Adrenal gland (tissue), 12 donors: ENCODE measurements around the gene OR10Z1. TPM values are rescaled to one million over a fixed set of nuclear protein-coding genes. Genes with fewer than 3 reads are reported as not detected.

Source experiments
- DNase-seq, 7 donors: peaks; one replicate each; pipeline ENCODE4 v3.0.0-alpha.2; 2019 to 2020
- H3K27ac ChIP-seq, 5 donors: fragments of 200-600 bp; sonication (generic) in 4 of 5; 1 replicate in 3 of 5; 2 replicates in 2 of 5; pipeline versions ENCODE4 v1.5.1 to v1.8.0; 2016 to 2020; ENCODE audit warnings: mild to moderate bottlenecking in 1 of 5
- H3K27me3 ChIP-seq: fragments of 200-600 bp; 2 replicates; pipeline ENCODE4 v1.8.0; 2021
- H3K36me3 ChIP-seq, 2 donors: fragments of 200-600 bp; replicated peaks in 1 of 2; 1 replicate in 1 of 2; 2 replicates in 1 of 2; pipeline versions ENCODE4 v1.5.1 to v1.8.0; 2018 to 2022
- H3K4me1 ChIP-seq, 2 donors: fragments of 200-600 bp; replicated peaks in 1 of 2; 1 replicate in 1 of 2; 2 replicates in 1 of 2; pipeline versions ENCODE4 v1.5.1 to v1.8.0; 2018 to 2021
- H3K4me3 ChIP-seq, 4 donors: fragments of 200-600 bp; sonication (generic) in 3 of 4; one replicate each; pipeline ENCODE4 v1.5.1; 2016 to 2018
- H3K9me3 ChIP-seq, 3 donors: fragments of 200-600 bp; sonication (generic) in 1 of 3; replicated peaks in 1 of 3; 1 replicate in 2 of 3; 2 replicates in 1 of 3; pipeline versions ENCODE4 v1.5.1 to v1.8.0; 2016 to 2021
- POLR2A ChIP-seq, 2 donors: fragments of 450-650 bp; IDR thresholded peaks; one replicate each; pipeline ENCODE4 v1.6.1; 2017; ENCODE audit warnings: antibody characterized with exemption in 2 of 2, mild to moderate bottlenecking in 2 of 2, moderate library complexity in 1 of 2
- WGBS, 4 donors: extraction: QIAGEN DNeasy Blood & Tissue Kit in 2 of 4; methylation state at CpG; one replicate each; pipeline versions ENCODE4 v1.1.5 to v1.1.7; 2013 to 2017; 5-methylcytosine and 5-hydroxymethylcytosine counted together
- intact Hi-C, 2 donors: fragments of 100-400 bp; cut with DNase I; formaldehyde crosslinking; loops; one replicate each; pipeline versions ENCODE4 v1.14.1 to v1.15.0; 2022 to 2023
- polyA plus RNA-seq, 3 donors: library from polyadenylated mRNA; stranded (reverse); fragments of 200-250 nt in 2 of 3; fragments of 350-450 nt in 1 of 3; fragmentation: Illumina TruSeq in 1 of 3; extraction: RNeasy Lipid Tissue Mini Kit (QIAGEN cat#74804) in 1 of 3; gene quantifications; one replicate each; pipeline ENCODE4 v1.2.3, GENCODE V29; 2013 to 2014
- total RNA-seq, 9 donors: library from RNA; depleted of rRNA in 4 of 9; stranded (reverse); fragments of >200 nt in 4 of 9; fragments of 120-200 nt in 1 of 9; fragmentation: NEBNext Ultra II Directional in 1 of 9; extraction: Animal tissue kit (Norgen Biotek cat#: 25700) in 1 of 9; gene quantifications; one replicate each; pipeline versions ENCODE4 v1.1.0 to v1.2.4, GENCODE V29; 2013 to 2023
- TF ChIP-seq, protein P1 (sequence below), 6 experiments: fragments of 450-650 bp in 4 of 6; fragments of 200-600 bp in 2 of 6; sonication (generic) in 1 of 6; IDR thresholded peaks; 1 replicate in 5 of 6; 2 replicates in 1 of 6; pipeline versions ENCODE4 v1.5.1 to v1.8.0; 2016 to 2021; ENCODE audit warnings: antibody characterized with exemption in 6 of 6, mild to moderate bottlenecking in 2 of 6, moderate library complexity in 1 of 6
- donor health status: healthy with polysubstance abuse.
- donor health status: Bipolar disorder and iron deficiency.
- donor health status: DM: yes; HTN: yes; CAD: no.
- donor health status: DM: no; HTN: no; CAD: no.
- donor health status: DM: no; HTN: no; CAD: no.
- donor health status: DM: yes; HTN: yes; CAD: no.

Gene OR10Z1
- total and polyA plus RNA-seq, 12 donors, result not detected

DNA sequence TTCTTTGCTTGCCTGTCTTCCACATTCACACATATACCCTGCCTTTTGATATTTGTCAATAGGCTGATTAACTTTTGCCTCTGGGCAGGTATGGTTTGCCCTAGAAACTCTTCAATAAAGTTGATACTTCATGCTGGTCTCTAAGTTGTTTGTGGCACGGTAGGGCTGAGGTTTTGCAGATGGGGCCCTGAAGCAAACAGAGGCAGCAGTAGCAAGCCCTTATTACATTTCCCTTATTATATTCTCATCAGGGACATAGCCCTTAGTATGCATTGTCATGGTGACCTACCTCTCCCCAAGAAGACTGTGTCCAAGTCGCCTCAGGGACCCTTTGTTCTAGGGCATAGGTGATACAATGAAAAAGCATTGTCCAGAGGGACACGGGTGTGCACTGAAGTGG lies 34.6 kb upstream of the OR10Z1 start, which contains the start of gene OR6P1:
Gene OR6P1, minus strand, starts transcription at position 101 of the 400 bp plus-strand sequence. CDS start 6,976 bp downstream, outside the sequence.
- TF ChIP-seq, protein P1, sequence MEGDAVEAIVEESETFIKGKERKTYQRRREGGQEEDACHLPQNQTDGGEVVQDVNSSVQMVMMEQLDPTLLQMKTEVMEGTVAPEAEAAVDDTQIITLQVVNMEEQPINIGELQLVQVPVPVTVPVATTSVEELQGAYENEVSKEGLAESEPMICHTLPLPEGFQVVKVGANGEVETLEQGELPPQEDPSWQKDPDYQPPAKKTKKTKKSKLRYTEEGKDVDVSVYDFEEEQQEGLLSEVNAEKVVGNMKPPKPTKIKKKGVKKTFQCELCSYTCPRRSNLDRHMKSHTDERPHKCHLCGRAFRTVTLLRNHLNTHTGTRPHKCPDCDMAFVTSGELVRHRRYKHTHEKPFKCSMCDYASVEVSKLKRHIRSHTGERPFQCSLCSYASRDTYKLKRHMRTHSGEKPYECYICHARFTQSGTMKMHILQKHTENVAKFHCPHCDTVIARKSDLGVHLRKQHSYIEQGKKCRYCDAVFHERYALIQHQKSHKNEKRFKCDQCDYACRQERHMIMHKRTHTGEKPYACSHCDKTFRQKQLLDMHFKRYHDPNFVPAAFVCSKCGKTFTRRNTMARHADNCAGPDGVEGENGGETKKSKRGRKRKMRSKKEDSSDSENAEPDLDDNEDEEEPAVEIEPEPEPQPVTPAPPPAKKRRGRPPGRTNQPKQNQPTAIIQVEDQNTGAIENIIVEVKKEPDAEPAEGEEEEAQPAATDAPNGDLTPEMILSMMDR (IDR thresholded peaks at IDR 0.05), result no peak
- TF ChIP-seq POLR2A (IDR thresholded peaks at IDR 0.05), result no peak
- DNase-seq, result no peak

DNA sequence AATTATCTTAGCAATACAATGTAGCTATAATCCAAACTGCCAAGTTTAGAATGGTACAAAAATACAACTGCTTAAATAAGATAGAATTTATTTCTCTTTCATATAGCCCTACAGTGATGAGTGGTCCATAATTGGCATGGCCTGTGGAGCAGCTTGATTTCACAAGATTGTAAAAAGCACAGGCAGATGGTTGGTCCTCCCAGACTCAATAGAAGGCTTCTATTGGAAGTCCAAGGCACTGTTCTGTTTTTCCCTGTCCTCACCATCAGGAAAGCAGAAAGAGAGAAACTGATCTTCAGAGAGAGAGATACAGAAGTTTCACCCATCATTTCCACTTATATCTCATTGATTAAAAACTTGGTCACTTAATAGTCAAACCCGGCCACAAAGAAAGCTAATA lies 32.8 kb upstream of the OR10Z1 start:
- TF ChIP-seq, protein P1 (IDR thresholded peaks at IDR 0.05), result no peak
- no peak for TF ChIP-seq POLR2A (IDR thresholded peaks at IDR 0.05)
- H3K36me3 ChIP-seq, result no peaks in the 10 kb centered on the region
- WGBS, 4 donors, result 81 to 89% (median 87%) methylated on average over 1 of the region's 1 CpG
- no peaks in the 10 kb centered on the region for H3K9me3 ChIP-seq
- no peak overlapping the region for H3K27ac ChIP-seq
- no peak for DNase-seq
- intact Hi-C loops, result no loop called here
- no peaks in the 10 kb centered on the region for H3K27me3 ChIP-seq
- no peak overlapping the region for H3K4me3 ChIP-seq
- H3K4me1 ChIP-seq, result no peaks in the 10 kb centered on the region

More for the DNA sequence above, 34.6 kb upstream of the OR10Z1 start, which contains the start of gene OR6P1:
- 60 to 71% (median 66%) methylated on average over 3 of the region's 3 CpGs for WGBS, 4 donors
- no peaks in the 10 kb centered on the region for H3K36me3 ChIP-seq
- H3K4me1 ChIP-seq, result no peaks in the 10 kb centered on the region
- intact Hi-C loops, result no loop called here
- no peaks in the 10 kb centered on the region for H3K27me3 ChIP-seq
- H3K9me3 ChIP-seq, result no peaks in the 10 kb centered on the region
- no peak within 1 kb of the TSS for H3K27ac ChIP-seq
- H3K4me3 ChIP-seq, result no peak within 1 kb of the TSS

DNA sequence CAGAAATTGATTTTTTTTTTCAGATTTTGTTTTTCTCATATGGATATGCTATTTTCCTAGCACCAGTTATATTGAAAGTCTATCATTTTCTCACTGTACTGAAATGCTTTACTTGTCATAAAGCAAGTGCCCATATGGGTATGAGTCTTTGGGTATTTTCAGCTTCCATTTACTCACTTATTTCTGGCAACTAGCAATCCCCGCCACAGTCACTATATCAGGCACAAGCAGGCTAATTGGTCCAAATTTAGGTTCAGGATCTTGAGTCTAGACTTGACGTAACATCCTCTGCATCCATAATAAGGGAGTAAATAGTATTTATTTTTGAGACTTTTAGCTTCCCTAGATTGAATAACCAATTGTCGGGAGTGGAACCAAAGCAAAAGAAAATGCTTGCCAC lies 27.5 kb upstream of the OR10Z1 start:
- no peaks in the 10 kb centered on the region for H3K9me3 ChIP-seq
- H3K27ac ChIP-seq, result no peak overlapping the region
- no peaks in the 10 kb centered on the region for H3K27me3 ChIP-seq
- 87 to 94% (median 90%) methylated on average over 3 of the region's 3 CpGs for WGBS, 4 donors
- no peaks in the 10 kb centered on the region for H3K4me1 ChIP-seq
- no peak for DNase-seq
- no peak overlapping the region for H3K4me3 ChIP-seq
- no peaks in the 10 kb centered on the region for H3K36me3 ChIP-seq
- TF ChIP-seq, protein P1 (IDR thresholded peaks at IDR 0.05), result no peak
- TF ChIP-seq POLR2A (IDR thresholded peaks at IDR 0.05), result no peak
- intact Hi-C loops, result no loop called here

DNA sequence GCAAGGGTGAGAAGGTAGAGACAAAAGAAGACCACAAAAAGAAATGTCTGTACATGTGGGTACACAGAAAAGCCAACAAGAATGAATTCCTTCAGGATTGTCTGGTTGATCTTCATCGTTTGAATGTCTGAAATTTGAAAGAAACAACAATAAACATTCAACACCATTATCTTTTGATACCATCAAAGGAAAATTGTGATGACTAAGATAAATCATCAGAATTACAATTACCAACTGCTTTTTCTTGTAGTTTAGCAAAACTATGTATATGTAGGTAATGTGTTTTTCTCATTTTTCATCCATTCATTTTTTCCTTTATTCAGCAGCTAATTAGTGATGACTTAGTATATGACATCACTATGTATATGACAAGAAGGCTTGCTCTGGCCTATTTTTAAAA lies 25.3 kb upstream of the OR10Z1 start, which contains the start of gene OR10X1:
Gene OR10X1, minus strand, starts transcription at position 167 of the 400 bp plus-strand sequence. Its CDS starts 0 bp downstream, at position 167.
- TF ChIP-seq, protein P1 (IDR thresholded peaks at IDR 0.05), result no peak
- no peak for TF ChIP-seq POLR2A (IDR thresholded peaks at IDR 0.05)
- Histone ChIP-seq H3K36me3 (no peaks in the 10 kb centered on the region), H3K27me3 (no peaks in the 10 kb centered on the region), H3K9me3 (no peaks in the 10 kb centered on the region), H3K4me3 (no peak within 1 kb of the TSS), H3K4me1 (no peaks in the 10 kb centered on the region), H3K27ac (no peak within 1 kb of the TSS)
- intact Hi-C loops, result no loop called here
- 78 to 91% (median 82%) methylated on average over 1 of the region's 1 CpG for WGBS, 4 donors
- DNase-seq, result no peak
